ENCODE results near the gene NMUR1.

The NMUR1 gene

GRCh38 chr2:231525248-231526163 is 4.7 kb downstream of the NMUR1 start:
- DNase-seq = no peak

- no peak for DNase-seq
Measured at GRCh38 chr2:231524477-231525247, 5.6 kb downstream of the NMUR1 start.

- DNase-seq = peak in 1 of 2 donors; percentile 53
Measured at GRCh38 chr2:231523451-231524285, 6.6 kb downstream of the NMUR1 start.

- no peak for DNase-seq
Measured at GRCh38 chr2:231522418-231523180, 7.6 kb downstream of the NMUR1 start.

GRCh38 chr2:231521443-231521842 is 8.8 kb downstream of the NMUR1 start:
- no peak for DNase-seq

- DNase-seq = no peak
Measured at GRCh38 chr2:231519975-231520555, 10.2 kb downstream of the NMUR1 start.

GRCh38 chr2:231518771-231519170 is 11.5 kb downstream of the NMUR1 start:
- no peak for DNase-seq

GRCh38 chr2:231515603-231516002 is 14.6 kb downstream of the NMUR1 start:
- DNase-seq = no peak

- no peak for DNase-seq
Measured at GRCh38 chr2:231514951-231515297, 15.3 kb downstream of the NMUR1 start.

- DNase-seq = peak; percentile 99
Measured at GRCh38 chr2:231514225-231514950, 15.9 kb downstream of the NMUR1 start.

GRCh38 chr2:231513746-231514224 is 16.5 kb downstream of the NMUR1 start:
- DNase-seq = no peak

- DNase-seq = no peak
Measured at GRCh38 chr2:231512222-231512621, 18.0 kb downstream of the NMUR1 start.

- no peak for DNase-seq
Measured at GRCh38 chr2:231503766-231504165, 26.5 kb downstream of the NMUR1 start.

GRCh38 chr2:231502596-231502995 is 27.6 kb downstream of the NMUR1 start:
- no peak for DNase-seq

- DNase-seq = no peak
Measured at GRCh38 chr2:231497651-231498050, 32.6 kb downstream of the NMUR1 start.

- DNase-seq = no peak
Measured at GRCh38 chr2:231494669-231495068, 35.6 kb downstream of the NMUR1 start.

- no peak for DNase-seq
Measured at GRCh38 chr2:231490801-231491200, 39.4 kb downstream of the NMUR1 start.

- peak in 1 of 2 donors; percentile 33 for DNase-seq
Measured at GRCh38 chr2:231489990-231490389, 40.3 kb downstream of the NMUR1 start.

- DNase-seq = no peak
Measured at GRCh38 chr2:231488331-231488730, 41.9 kb downstream of the NMUR1 start.

- no peak for DNase-seq
Measured at GRCh38 chr2:231486851-231487596, 43.2 kb downstream of the NMUR1 start.
